ENCODE data around the gene ZMYND8.
A peak's percentile ranks its signal among the peaks of the same experiment; 100 is the strongest.
"Not testable (repeated sequence)": the region's sequence is repeated elsewhere in the genome, so short reads cannot be mapped to it uniquely, and the experiment has no call there.

The ZMYND8 gene

DNA sequence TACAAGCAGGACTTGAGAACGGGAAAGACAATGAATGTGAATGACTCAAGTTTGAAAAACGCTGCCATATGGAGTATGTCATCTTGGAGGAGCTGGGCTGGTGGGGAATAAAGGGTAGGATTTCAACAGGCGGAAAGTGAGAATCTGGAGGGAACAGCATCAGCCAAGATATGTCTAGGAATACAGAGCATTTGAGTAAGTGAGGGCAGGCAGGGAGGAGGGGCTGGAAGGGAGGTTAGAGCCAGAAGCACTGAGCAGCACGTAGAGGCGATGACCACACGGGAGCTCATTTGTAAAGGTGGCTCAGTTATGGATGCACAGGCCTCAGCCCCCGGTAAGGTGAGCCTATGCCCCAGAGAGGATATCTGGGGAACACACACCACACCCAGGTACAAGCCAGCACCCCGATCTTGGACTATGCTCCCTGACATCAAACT, 115.1 kb downstream of the ZMYND8 start:
- no peak overlapping the region for H3K27ac ChIP-seq
- no peak overlapping the region for H3K4me3 ChIP-seq

DNA sequence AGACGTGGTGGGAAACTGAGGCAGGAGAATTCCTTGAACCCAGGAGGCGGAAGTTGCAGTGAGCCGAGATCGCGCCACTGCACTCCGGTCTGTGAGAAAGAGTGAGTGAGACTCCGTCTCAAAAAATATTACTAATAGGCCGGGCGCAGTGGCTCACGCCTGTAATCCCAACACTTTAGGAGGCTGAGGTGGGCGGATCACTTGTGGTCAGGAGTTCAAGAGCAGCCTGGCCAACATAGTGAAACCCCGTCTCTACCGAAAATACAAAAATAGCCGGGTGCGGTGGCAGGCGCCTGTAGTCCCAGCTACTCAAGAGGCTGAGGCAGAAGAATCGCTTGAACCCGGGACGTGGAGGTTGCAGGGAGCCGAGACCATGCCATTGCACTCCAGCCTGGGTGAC, 116.4 kb downstream of the ZMYND8 start:
- H3K27ac ChIP-seq, H3K4me3 ChIP-seq: not testable (repeated sequence)

DNA sequence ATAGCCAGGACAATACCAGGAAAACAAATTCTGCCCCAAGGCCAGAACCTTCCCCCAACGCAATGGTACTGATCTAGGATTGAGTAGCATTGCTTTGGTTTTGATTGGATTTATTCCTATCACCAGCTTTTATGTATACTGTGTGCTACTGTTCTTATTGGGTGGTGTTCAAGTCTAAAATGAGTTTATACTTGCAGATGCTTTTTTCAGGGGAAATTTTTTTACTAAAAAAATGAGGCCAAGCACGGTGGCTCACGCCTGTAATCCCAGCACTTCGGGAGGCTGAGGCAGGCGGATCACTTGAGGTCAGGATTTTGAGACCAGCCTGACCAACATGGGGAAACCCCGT, 116.8 kb downstream of the ZMYND8 start:
- Histone ChIP-seq H3K4me3 (no peak overlapping the region), H3K27ac (no peak overlapping the region)

DNA sequence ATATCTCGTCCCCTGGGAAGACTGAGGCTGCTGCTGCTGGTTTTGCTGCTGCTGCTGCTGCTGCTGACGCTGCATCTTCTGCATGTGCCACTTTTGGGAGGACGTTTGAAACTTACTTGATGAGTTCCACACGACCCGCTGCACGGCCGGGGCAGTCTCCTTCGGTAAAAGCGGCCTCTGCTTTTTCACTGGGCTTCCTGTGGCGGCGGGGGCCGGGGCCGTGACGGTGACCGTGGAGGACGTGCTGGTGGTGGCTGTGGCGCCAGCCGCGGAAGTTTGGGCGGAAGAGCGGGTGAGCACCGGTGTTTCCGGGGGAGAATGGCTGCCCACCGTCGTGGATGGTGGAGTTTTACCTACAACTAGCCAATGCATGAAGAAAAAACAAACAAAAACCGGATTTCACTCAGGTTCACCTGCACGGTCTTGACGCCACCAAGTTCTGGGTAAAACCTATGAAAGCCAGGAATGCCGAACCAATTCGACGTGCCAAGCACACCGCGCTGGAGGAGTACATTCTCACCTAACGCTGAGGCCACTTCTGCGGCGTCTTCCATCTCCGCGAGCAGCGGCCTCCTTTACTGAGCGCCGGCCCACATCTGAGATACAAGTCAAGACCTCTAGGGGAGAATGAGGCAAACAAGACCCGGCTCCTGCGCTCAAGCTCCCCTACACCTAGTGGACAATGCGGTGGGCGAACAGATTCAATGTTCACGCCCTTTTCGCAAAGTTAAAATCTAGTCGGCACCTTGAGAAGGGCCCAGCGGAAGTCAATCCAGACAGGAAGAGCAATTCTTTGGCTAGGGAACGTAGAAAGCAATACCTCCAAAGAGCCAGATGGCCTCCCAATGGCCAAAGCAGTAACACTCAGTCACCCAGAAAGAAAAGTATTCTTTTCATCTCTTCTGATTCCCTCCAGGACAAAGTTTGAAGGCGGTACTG, 117.5 kb downstream of the ZMYND8 start:
- Histone ChIP-seq H3K27ac (no peak overlapping the region), H3K4me3 (no peak overlapping the region)

DNA sequence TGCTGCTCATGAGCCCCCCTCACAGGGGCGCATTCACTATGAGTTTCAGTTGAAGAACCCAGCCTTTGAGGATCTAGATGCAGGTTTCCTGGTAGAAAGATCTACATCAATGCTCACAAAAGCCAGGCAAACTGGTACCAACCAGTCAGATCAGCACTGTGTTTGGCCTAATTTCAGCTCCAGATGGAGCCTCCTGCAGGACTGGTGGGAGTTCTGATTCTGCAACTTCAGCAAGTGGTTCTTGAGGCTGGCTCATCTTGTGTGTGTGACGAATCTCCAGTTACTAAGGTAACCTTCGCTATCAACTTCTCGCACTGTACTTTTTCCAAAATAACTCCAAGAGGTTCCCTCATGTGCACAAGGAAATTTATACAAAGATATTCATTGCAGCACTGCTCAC, 118.8 kb downstream of the ZMYND8 start:
- Histone ChIP-seq H3K4me3 (no peak overlapping the region), H3K27ac (no peak overlapping the region)

GRCh38 chr20:47236639-47236900, 119.9 kb downstream of the ZMYND8 start:
- Histone ChIP-seq H3K27ac (no peak overlapping the region), H3K4me3 (no peak overlapping the region)

DNA sequence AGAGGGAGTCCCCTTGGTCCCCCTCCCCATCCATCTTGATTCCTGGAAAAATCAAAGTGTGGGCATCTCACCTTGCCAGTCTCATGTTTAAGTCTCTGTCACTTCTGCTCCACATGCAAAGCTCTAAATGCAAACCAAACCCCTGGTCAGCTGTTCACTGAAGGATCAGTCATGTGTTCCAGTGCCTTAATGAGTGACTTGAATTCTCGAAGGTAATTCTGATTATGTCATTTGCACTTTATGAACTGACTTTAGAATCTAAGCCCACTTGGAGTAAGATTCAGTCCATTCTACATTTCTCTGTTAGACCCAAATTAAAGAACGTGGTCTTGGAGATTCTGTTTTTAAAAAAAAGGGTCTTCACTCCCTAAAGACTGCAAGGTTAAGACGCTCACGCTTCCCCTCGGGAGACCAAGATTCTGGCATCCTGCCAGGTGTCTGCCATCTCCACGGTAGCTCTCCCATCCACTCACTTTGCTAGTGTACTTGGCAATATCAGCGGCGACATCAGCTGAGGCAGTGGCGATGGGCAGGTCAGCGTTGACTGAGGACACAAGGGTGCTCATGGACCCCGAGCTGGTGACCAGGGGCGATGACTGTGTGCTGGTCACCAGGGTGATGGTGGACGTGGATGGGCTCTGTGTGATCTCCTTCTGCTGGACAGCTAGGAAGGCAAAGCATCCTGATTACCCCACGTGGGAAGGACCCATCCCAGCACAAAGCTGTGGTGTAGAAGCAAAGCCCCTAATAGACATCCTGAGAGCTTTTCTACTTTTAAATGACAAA, 120.5 kb downstream of the ZMYND8 start:
- Histone ChIP-seq H3K27ac (no peak overlapping the region), H3K4me3 (no peak overlapping the region)

- no peak overlapping the region for H3K4me3 ChIP-seq
- H3K27ac ChIP-seq, result no peak overlapping the region
Observed at GRCh38 chr20:47235111-47235510, 121.4 kb downstream of the ZMYND8 start.

- Histone ChIP-seq H3K27ac (peak overlapping the region in 1 of 21 experiments; percentile 4), H3K4me3 (no peak overlapping the region)
Observed at GRCh38 chr20:47233333-47234188, 122.9 kb downstream of the ZMYND8 start.

DNA sequence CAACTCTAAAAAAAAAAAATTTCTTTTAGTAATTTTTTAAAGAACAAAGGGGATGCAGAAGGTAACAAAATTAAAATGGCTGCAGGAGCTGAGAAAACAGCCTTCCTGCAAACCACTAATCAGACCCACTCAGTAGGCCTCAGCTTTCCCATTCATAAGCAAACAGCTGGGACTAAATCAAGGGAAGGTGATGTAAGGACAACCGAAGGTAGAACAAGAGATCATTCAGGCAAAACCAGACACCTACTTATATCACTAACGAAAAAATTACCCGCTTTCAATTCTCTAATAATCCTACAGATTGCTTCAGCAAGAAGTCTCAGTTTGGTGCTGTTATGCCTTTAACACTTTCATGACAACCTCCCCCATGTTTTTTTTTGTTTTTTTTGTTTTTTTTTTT, 124.0 kb downstream of the ZMYND8 start:
- H3K27ac ChIP-seq, result no peak overlapping the region
- no peak overlapping the region for H3K4me3 ChIP-seq

DNA sequence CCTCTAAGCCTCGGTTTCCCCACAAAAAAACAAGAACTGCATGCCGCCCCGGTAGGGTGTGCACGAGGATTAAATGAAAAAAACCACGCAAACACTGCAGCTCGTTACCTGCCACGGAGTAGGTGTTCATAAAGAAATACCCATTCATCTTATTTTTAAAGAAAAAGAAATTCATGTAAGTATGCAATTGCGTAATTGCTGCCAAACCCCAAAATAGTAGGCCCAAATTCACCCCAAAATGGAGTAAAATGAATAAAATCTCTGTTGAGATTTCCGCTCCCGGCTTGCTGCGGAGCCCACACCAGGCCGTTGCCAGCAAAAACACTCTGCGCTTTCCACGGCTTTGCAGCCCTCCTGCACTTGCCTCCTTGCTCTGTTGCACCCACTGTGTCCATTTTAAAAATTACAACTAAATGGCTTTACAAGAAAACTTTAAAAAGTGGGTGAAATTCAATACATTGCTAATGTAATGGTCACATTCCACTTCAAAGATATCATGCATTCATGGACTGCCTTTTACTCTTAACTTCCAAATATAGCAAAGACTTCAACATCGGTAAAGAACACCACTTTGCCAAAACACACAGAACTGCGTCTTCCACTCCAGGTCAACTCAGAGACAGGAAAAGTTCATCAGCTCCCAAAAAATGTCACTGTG, 125.0 kb downstream of the ZMYND8 start:
- no peak overlapping the region for H3K27ac ChIP-seq
- H3K4me3 ChIP-seq, result no peak overlapping the region

GRCh38 chr20:47230811-47231256, 125.7 kb downstream of the ZMYND8 start:
- Histone ChIP-seq H3K4me3 (no peak overlapping the region), H3K27ac (no peak overlapping the region)

GRCh38 chr20:47228654-47229053, 127.8 kb downstream of the ZMYND8 start:
- Histone ChIP-seq H3K4me3 (no peak overlapping the region), H3K27ac (no peak overlapping the region)

DNA sequence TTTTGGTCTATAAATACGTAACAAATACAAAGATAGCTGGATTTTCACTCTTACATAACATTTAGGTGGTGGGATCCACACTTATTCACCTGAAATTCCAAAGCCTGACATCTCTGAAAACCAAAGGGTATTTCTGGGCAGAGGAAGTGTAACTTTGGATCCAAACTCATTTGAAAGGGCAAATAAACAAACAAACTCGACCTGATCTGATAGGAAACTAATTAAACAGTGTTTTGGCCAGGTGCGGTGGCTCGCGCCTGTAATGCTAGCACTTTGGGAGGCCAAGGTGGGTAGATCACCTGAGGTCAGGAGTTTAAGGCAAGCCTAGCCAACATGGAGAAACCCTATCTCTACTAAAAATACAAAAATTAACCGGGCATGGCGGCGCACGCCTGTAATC, 128.9 kb downstream of the ZMYND8 start:
- no peak overlapping the region for H3K4me3 ChIP-seq
- no peak overlapping the region for H3K27ac ChIP-seq

GRCh38 chr20:47227119-47227518, 129.4 kb downstream of the ZMYND8 start:
- no peak overlapping the region for H3K4me3 ChIP-seq
- no peak overlapping the region for H3K27ac ChIP-seq

- H3K4me3 ChIP-seq, result no peak overlapping the region
- H3K27ac ChIP-seq, result no peak overlapping the region
Observed at GRCh38 chr20:47225458-47225857, 131.0 kb downstream of the ZMYND8 start.

DNA sequence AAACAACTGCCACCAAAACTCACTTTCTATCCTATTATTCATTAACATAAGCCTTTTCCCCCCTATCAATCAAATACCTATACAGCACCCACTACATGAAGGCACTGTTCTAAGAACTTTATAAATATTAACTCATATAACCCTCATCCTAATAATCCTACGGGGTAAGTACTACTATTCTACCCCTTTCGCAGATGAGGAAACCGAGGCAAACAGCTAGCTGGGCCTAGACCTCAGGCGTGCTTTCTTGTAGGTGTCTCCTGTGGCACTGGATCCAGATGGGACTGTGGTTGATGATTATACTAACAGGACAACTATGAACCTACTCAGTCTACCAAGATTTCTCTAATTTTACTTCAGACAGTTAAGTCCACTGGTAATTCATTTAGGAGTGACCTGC, 131.6 kb downstream of the ZMYND8 start:
- H3K27ac ChIP-seq, result no peak overlapping the region
- no peak overlapping the region for H3K4me3 ChIP-seq

DNA sequence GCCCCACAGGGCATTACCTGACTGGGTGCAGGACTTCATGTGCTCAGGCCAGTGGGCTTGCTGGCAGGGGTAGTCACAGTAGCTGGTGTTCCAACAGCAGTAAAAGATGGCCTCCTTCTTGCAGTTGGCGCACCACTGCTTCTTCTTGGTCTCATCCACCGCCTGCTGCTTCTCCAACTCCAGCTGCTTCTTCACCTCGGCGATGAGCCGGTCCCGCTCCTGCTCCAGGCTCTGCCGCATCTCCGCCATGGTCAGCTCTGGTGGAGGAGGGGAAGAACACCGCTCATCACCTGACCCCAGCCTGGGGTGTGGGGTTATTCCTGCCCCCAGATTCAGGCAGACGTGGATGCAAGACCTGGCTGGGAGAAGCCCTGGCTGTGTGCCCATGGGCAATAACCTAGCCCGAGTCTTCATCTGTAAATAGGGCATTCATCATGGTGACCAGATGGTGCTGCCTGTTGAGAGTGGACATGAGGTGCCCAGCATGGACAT, 132.2 kb downstream of the ZMYND8 start:
- no peak overlapping the region for H3K4me3 ChIP-seq
- no peak overlapping the region for H3K27ac ChIP-seq

DNA sequence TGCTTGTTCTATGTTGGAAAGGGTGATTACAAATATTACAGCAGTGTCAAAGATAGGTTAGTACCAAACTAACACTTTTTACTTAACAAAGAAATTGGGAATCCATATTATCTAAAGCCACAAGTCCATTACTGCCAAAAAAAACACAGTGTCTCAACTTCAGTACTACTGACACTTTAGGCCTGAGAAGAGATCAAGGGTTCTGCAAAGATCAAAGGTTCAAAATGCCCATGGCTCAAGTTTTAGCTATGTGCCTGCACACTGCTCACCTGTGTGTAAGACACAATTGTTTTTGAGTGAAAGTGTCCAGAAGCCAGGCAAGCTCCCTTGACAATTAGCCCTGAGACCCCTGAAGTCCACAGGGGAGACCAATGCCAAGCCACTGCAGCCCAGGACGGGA, 132.6 kb downstream of the ZMYND8 start:
- no peak overlapping the region for H3K4me3 ChIP-seq
- H3K27ac ChIP-seq, result no peak overlapping the region

Data from skin epidermis (tissue), 12 donors.